HAP-1 (cell line): ENCODE data around the gene TAS2R13.

Experiments used
- DNase-seq, 2 experiments: peaks; one replicate each; pipeline ENCODE4 v3.0.0-alpha.2; 2016 to 2020; ENCODE audit warnings: low spot score in 2 of 2
- H3K27me3 ChIP-seq: fragments of 250-450 bp; sonication (Bioruptor Pico); 2 replicates; pipeline ENCODE4 v1.5.1; 2020; ENCODE audit warnings: low read depth, mild to moderate bottlenecking, moderate library complexity
- H3K36me3 ChIP-seq: fragments of 250-450 bp; sonication (Bioruptor Pico); replicated peaks from 2 replicates; pipeline ENCODE4 v1.5.1; 2020; ENCODE audit warnings: mild to moderate bottlenecking
- H3K4me1 ChIP-seq: fragments of 250-450 bp; sonication (Bioruptor Pico); 2 replicates; pipeline ENCODE4 v1.5.1; 2020; ENCODE audit warnings: mild to moderate bottlenecking
- H3K4me3 ChIP-seq: fragments of 250-450 bp; sonication (Bioruptor Pico); 2 replicates; pipeline ENCODE4 v1.5.1; 2020; ENCODE audit warnings: mild to moderate bottlenecking, moderate library complexity
- H3K9me3 ChIP-seq: fragments of 250-450 bp; sonication (Bioruptor Pico); 2 replicates; pipeline ENCODE4 v1.5.1; 2020; ENCODE audit warnings: mild to moderate bottlenecking, moderate library complexity
- in situ Hi-C: fragments of 300-500 bp; cut with MboI; formaldehyde crosslinking; loops from 3 replicates; pipeline ENCODE4 v1.14.3; 2020; ENCODE audit warnings: low sequenced_read_pairs, inconsistent platforms, mixed read lengths

Gene TAS2R13

GRCh38 chr12:10909462-10909861, at the start of gene TAS2R13:
Gene TAS2R13, minus strand, starts transcription at chr12:10909562. Its CDS starts 264 bp downstream, at chr12:10909298.
- no peak for DNase-seq
- no peak within 1 kb of the TSS for H3K4me3 ChIP-seq
- no peaks in the 10 kb centered on the region for H3K36me3 ChIP-seq
- in situ Hi-C loops: no loop called here
- no peaks in the 10 kb centered on the region for H3K4me1 ChIP-seq
- H3K9me3 ChIP-seq: no peaks in the 10 kb centered on the region
- no peaks in the 10 kb centered on the region for H3K27me3 ChIP-seq

- Histone ChIP-seq H3K9me3 (no peaks in the 10 kb centered on the region), H3K27me3 (no peaks in the 10 kb centered on the region), H3K36me3 (no peaks in the 10 kb centered on the region), H3K4me3 (no peak overlapping the region), H3K4me1 (no peaks in the 10 kb centered on the region)
- in situ Hi-C loops: no loop called here
- no peak for DNase-seq
These were observed 48.4 kb upstream of the TAS2R13 start for GRCh38 chr12:10957741-10958140.

- H3K4me3 ChIP-seq: no peak overlapping the region
- in situ Hi-C loops: no loop called here
These were observed 46.7 kb upstream of the TAS2R13 start for GRCh38 chr12:10956085-10956484.

GRCh38 chr12:10952645-10953044, 43.3 kb upstream of the TAS2R13 start:
- in situ Hi-C loops: no loop called here
- Histone ChIP-seq H3K36me3 (no peaks in the 10 kb centered on the region), H3K9me3 (no peaks in the 10 kb centered on the region), H3K27me3 (no peaks in the 10 kb centered on the region), H3K4me3 (no peak overlapping the region), H3K4me1 (no peaks in the 10 kb centered on the region)
- no peak for DNase-seq

More at GRCh38 chr12:10956085-10956484, 46.7 kb upstream of the TAS2R13 start:
- no peaks in the 10 kb centered on the region for H3K9me3 ChIP-seq
- no peaks in the 10 kb centered on the region for H3K4me1 ChIP-seq
- no peaks in the 10 kb centered on the region for H3K27me3 ChIP-seq
- no peaks in the 10 kb centered on the region for H3K36me3 ChIP-seq
- no peak for DNase-seq

GRCh38 chr12:10943167-10943566, 33.8 kb upstream of the TAS2R13 start:
- no peak for DNase-seq
- Histone ChIP-seq H3K4me3 (no peak overlapping the region), H3K27me3 (no peaks in the 10 kb centered on the region), H3K4me1 (no peaks in the 10 kb centered on the region), H3K9me3 (no peaks in the 10 kb centered on the region; the same call in 1 of the 2 replicates), H3K36me3 (no peaks in the 10 kb centered on the region)
- in situ Hi-C loops: no loop called here

- no peaks in the 10 kb centered on the region for H3K4me1 ChIP-seq
- no peak for DNase-seq
- H3K27me3 ChIP-seq: no peaks in the 10 kb centered on the region
- H3K36me3 ChIP-seq: no peaks in the 10 kb centered on the region
- in situ Hi-C loops: no loop called here
- no peaks in the 10 kb centered on the region; the same call in 1 of the 2 replicates for H3K9me3 ChIP-seq
- no peak overlapping the region for H3K4me3 ChIP-seq
These were observed 32.7 kb upstream of the TAS2R13 start for GRCh38 chr12:10941916-10942607.

- in situ Hi-C loops: no loop called here
- no peak overlapping the region for H3K4me3 ChIP-seq
- no peaks in the 10 kb centered on the region for H3K4me1 ChIP-seq
- H3K27me3 ChIP-seq: no peaks in the 10 kb centered on the region
- no peaks in the 10 kb centered on the region for H3K36me3 ChIP-seq
- DNase-seq: no peak
- H3K9me3 ChIP-seq: no peaks in the 10 kb centered on the region; the same call in 1 of the 2 replicates
These were observed 32.0 kb upstream of the TAS2R13 start for GRCh38 chr12:10941369-10941768.

- DNase-seq: no peak
These were observed 31.0 kb upstream of the TAS2R13 start for GRCh38 chr12:10940389-10940788.

GRCh38 chr12:10939163-10939562, 29.8 kb upstream of the TAS2R13 start, which contains the start of gene TAS2R14:
Gene TAS2R14, minus strand, starts transcription at chr12:10939263. Its CDS starts 56 bp downstream, at chr12:10939207.
- no peaks in the 10 kb centered on the region for H3K36me3 ChIP-seq
- in situ Hi-C loops: no loop called here

More at GRCh38 chr12:10940389-10940788, 31.0 kb upstream of the TAS2R13 start:
- H3K27me3 ChIP-seq: no peaks in the 10 kb centered on the region
- no peaks in the 10 kb centered on the region for H3K36me3 ChIP-seq
- H3K9me3 ChIP-seq: no peaks in the 10 kb centered on the region; the same call in 1 of the 2 replicates
- H3K4me1 ChIP-seq: no peaks in the 10 kb centered on the region
- no peak overlapping the region for H3K4me3 ChIP-seq
- in situ Hi-C loops: no loop called here

GRCh38 chr12:10936506-10936905, 27.1 kb upstream of the TAS2R13 start:
- Histone ChIP-seq H3K4me3 (no peak overlapping the region), H3K36me3 (no peaks in the 10 kb centered on the region), H3K9me3 (no peaks in the 10 kb centered on the region), H3K4me1 (no peaks in the 10 kb centered on the region), H3K27me3 (no peaks in the 10 kb centered on the region)
- in situ Hi-C loops: no loop called here
- no peak for DNase-seq

More at GRCh38 chr12:10939163-10939562, 29.8 kb upstream of the TAS2R13 start, which contains the start of gene TAS2R14:
- no peak within 1 kb of the TSS for H3K4me3 ChIP-seq
- H3K4me1 ChIP-seq: no peaks in the 10 kb centered on the region
- no peaks in the 10 kb centered on the region; the same call in 1 of the 2 replicates for H3K9me3 ChIP-seq
- DNase-seq: no peak
- H3K27me3 ChIP-seq: no peaks in the 10 kb centered on the region

GRCh38 chr12:10928746-10929286, 19.5 kb upstream of the TAS2R13 start, which contains the start of gene PRH2:
Gene PRH2, plus strand, starts transcription at chr12:10929236. Its CDS starts 38 bp downstream, at chr12:10929274.
- in situ Hi-C loops: no loop called here
- Histone ChIP-seq H3K4me1 (no peaks in the 10 kb centered on the region), H3K36me3 (no peaks in the 10 kb centered on the region), H3K9me3 (no peaks in the 10 kb centered on the region), H3K4me3 (no peak within 1 kb of the TSS), H3K27me3 (no peaks in the 10 kb centered on the region)
- no peak for DNase-seq

GRCh38 chr12:10926269-10926668, 16.9 kb upstream of the TAS2R13 start:
- in situ Hi-C loops: no loop called here

GRCh38 chr12:10919809-10920208, 10.4 kb upstream of the TAS2R13 start:
- in situ Hi-C loops: no loop called here

More at GRCh38 chr12:10926269-10926668, 16.9 kb upstream of the TAS2R13 start:
- no peaks in the 10 kb centered on the region for H3K36me3 ChIP-seq
- H3K4me1 ChIP-seq: no peaks in the 10 kb centered on the region
- H3K9me3 ChIP-seq: no peaks in the 10 kb centered on the region
- no peaks in the 10 kb centered on the region for H3K27me3 ChIP-seq
- DNase-seq: no peak
- H3K4me3 ChIP-seq: no peak overlapping the region

GRCh38 chr12:10910380-10910779, 1.0 kb upstream of the TAS2R13 start:
- Histone ChIP-seq H3K27me3 (no peaks in the 10 kb centered on the region), H3K4me3 (no peak overlapping the region), H3K36me3 (no peaks in the 10 kb centered on the region), H3K9me3 (no peaks in the 10 kb centered on the region), H3K4me1 (no peaks in the 10 kb centered on the region)
- DNase-seq: no peak
- in situ Hi-C loops: no loop called here

More at GRCh38 chr12:10919809-10920208, 10.4 kb upstream of the TAS2R13 start:
- no peak overlapping the region for H3K4me3 ChIP-seq
- H3K36me3 ChIP-seq: no peaks in the 10 kb centered on the region
- peaks cover 15% of the 10 kb centered on the region for H3K4me1 ChIP-seq
- no peaks in the 10 kb centered on the region for H3K9me3 ChIP-seq
- DNase-seq: no peak
- no peaks in the 10 kb centered on the region for H3K27me3 ChIP-seq
